Measurements from ENCODE around the gene MSTN. TPM values are rescaled to one million over a fixed set of nuclear protein-coding genes. Genes with fewer than 3 reads are reported as not detected.
"Not testable (repeated sequence)": the region's sequence is repeated elsewhere in the genome, so short reads cannot be mapped to it uniquely, and the experiment has no call there.

Gene MSTN
- total and polyA plus RNA-seq, 3 donors from 2014 or later, result 0.19 to 0.76 (median 0.24) TPM

- no peak overlapping the region for H3K27ac ChIP-seq
- no peaks in the 10 kb centered on the region for H3K36me3 ChIP-seq (ENCODE audit: low read depth, missing control alignments)
- no peaks in the 10 kb centered on the region for H3K27me3 ChIP-seq
- no peaks in the 10 kb centered on the region for H3K9me3 ChIP-seq
- WGBS, 2 donors, result 82 to 84% methylated on average over 2 of the region's 2 CpGs
- H3K4me3 ChIP-seq, result no peak overlapping the region
- no peaks in the 10 kb centered on the region for H3K4me1 ChIP-seq
- intact Hi-C loops (cut with DNase I; ENCODE audit: low total_unique reads), result no loop called here
- no peak for DNase-seq
- TF ChIP-seq CTCF (IDR thresholded peaks at IDR 0.05) (no peak), POLR2A (IDR thresholded peaks at IDR 0.05) (no peak)
Observed at GRCh38 chr2:190036071-190036470, 26.5 kb downstream of the MSTN start.

DNA sequence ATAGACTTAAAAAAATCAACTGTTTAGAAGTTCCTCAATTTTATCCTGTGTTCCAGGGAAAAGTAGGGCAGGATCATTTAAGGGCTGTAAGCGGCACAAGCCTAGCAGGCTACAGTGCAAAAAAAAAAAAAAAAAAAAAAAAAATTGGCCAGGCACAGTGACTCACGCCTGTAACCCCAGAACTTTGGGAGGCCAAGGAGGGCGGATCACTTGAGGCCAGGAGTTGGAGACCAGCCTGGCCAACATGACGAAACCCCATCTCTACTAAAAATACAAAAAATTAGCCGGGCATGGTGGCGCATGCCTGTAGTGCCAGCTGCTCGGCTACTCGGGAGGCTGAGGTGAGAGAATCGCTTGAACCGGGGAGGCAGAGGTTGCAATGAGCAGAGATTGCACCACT, 28.1 kb downstream of the MSTN start:
- H3K4me1 ChIP-seq; H3K9me3 ChIP-seq; H3K4me3 ChIP-seq; H3K36me3 ChIP-seq (ENCODE audit: low read depth, missing control alignments); H3K27ac ChIP-seq; intact Hi-C loops (cut with DNase I; ENCODE audit: low total_unique reads); H3K27me3 ChIP-seq; DNase-seq: not testable (repeated sequence)
- 69 to 83% methylated on average over 10 of the region's 10 CpGs for WGBS, 2 donors

GRCh38 chr2:190031969-190032618, 30.4 kb downstream of the MSTN start:
- H3K36me3 ChIP-seq (ENCODE audit: low read depth, missing control alignments), result no peaks in the 10 kb centered on the region
- no peak overlapping the region for H3K27ac ChIP-seq
- TF ChIP-seq POLR2A (IDR thresholded peaks at IDR 0.05) (no peak), CTCF (IDR thresholded peaks at IDR 0.05) (no peak)
- H3K4me1 ChIP-seq, result no peaks in the 10 kb centered on the region
- no peak overlapping the region for H3K4me3 ChIP-seq
- 37 to 50% methylated on average over 1 of the region's 1 CpG for WGBS, 2 donors
- no peak for DNase-seq
- intact Hi-C loops (cut with DNase I; ENCODE audit: low total_unique reads), result no loop called here
- no peaks in the 10 kb centered on the region for H3K9me3 ChIP-seq
- no peaks in the 10 kb centered on the region for H3K27me3 ChIP-seq

GRCh38 chr2:190023860-190024259, 38.7 kb downstream of the MSTN start:
- TF ChIP-seq CTCF (IDR thresholded peaks at IDR 0.05) (peak in 1 of 3 experiments; percentile 37), POLR2A (IDR thresholded peaks at IDR 0.05) (no peak)
- Histone ChIP-seq H3K4me3 (no peak overlapping the region), H3K27me3 (no peaks in the 10 kb centered on the region), H3K9me3 (no peaks in the 10 kb centered on the region), H3K4me1 (no peaks in the 10 kb centered on the region), H3K27ac (no peak overlapping the region), H3K36me3 (ENCODE audit: low read depth, missing control alignments) (no peaks in the 10 kb centered on the region)
- DNase-seq, result no peak
- 48 to 49% methylated on average over 5 of the region's 5 CpGs for WGBS, 2 donors
- intact Hi-C loops (cut with DNase I; ENCODE audit: low total_unique reads), result no loop called here

DNA sequence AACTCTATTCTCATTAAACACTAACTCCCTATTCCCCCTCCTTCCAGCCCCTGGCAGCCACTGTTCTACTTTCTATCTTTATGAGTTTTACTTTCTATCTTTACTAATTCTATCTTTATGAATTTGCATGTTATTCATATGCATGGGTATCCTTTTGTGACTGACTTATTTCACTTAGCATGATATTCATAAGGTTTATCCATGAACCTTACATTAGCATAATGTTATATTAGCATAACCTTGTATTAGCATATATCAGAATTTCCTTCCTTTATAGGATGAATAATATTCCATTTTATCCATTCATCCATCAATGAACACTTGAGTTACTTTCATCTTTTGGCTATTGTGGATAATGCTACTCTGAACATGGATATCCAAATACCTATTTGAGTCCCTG, 41.8 kb downstream of the MSTN start:
- Histone ChIP-seq H3K9me3 (no peaks in the 10 kb centered on the region), H3K4me3 (no peak overlapping the region), H3K36me3 (ENCODE audit: low read depth, missing control alignments) (no peaks in the 10 kb centered on the region), H3K27me3 (no peaks in the 10 kb centered on the region), H3K27ac (no peak overlapping the region), H3K4me1 (no peaks in the 10 kb centered on the region)
- DNase-seq, result no peak
- intact Hi-C loops (cut with DNase I; ENCODE audit: low total_unique reads), result no loop called here
- TF ChIP-seq POLR2A (IDR thresholded peaks at IDR 0.05), result no peak
- no peak for TF ChIP-seq CTCF (IDR thresholded peaks at IDR 0.05)
